GM19193 (cell line): ENCODE measurements around the gene ADA.

Experiments used
- POLR2A ChIP-seq: IDR thresholded peaks from 4 replicates; pipeline ENCODE4 v1.6.1; 2011; ENCODE audit not compliant: insufficient read depth, insufficient read length; ENCODE audit errors: extremely low read depth

Gene ADA

GRCh38 chr20:44621325-44621724, 30.2 kb downstream of the ADA start:
- TF ChIP-seq POLR2A = no peak

- TF ChIP-seq POLR2A = no peak
Measured at GRCh38 chr20:44620030-44620429, 31.5 kb downstream of the ADA start.

GRCh38 chr20:44619294-44619693, 32.2 kb downstream of the ADA start:
- TF ChIP-seq POLR2A = no peak

- TF ChIP-seq POLR2A = no peak
Measured at GRCh38 chr20:44618318-44618731, 33.2 kb downstream of the ADA start.

- TF ChIP-seq POLR2A = no peak
Measured at GRCh38 chr20:44616604-44616964, 34.9 kb downstream of the ADA start.

GRCh38 chr20:44615876-44616603, 35.5 kb downstream of the ADA start:
- no peak for TF ChIP-seq POLR2A

- TF ChIP-seq POLR2A = no peak
Measured at GRCh38 chr20:44615169-44615791, 36.2 kb downstream of the ADA start.

- no peak for TF ChIP-seq POLR2A
Measured at GRCh38 chr20:44614525-44614924, 37.0 kb downstream of the ADA start.

- TF ChIP-seq POLR2A = no peak
Measured at GRCh38 chr20:44613575-44613974, 37.9 kb downstream of the ADA start.

GRCh38 chr20:44610313-44610962, 41.1 kb downstream of the ADA start:
- no peak for TF ChIP-seq POLR2A

- TF ChIP-seq POLR2A = no peak
Measured at GRCh38 chr20:44609516-44610312, 41.8 kb downstream of the ADA start.

- TF ChIP-seq POLR2A = no peak
Measured at GRCh38 chr20:44609006-44609515, 42.4 kb downstream of the ADA start.

GRCh38 chr20:44606725-44607441, 44.6 kb downstream of the ADA start:
- no peak for TF ChIP-seq POLR2A

GRCh38 chr20:44603327-44603726, 48.2 kb downstream of the ADA start:
- TF ChIP-seq POLR2A = no peak
